ENCODE measurements around the gene SP110.

- no peak for TF ChIP-seq POLR2A (IDR thresholded peaks at IDR 0.05; ENCODE audit: extremely low read depth, insufficient read length)
- TF ChIP-seq CTCF (IDR thresholded peaks at IDR 0.05; ENCODE audit: low read depth, low read length) = no peak
- no peak for TF ChIP-seq MAX (IDR thresholded peaks at IDR 0.05; ENCODE audit: low read depth, low read length)
These were observed 30.4 kb upstream of the SP110 start for GRCh38 chr2:230250231-230250630.
